SU-DHL-6 (cell line): ENCODE results near the gene COX5A.

Source experiments
- EZH2phosphoT487 ChIP-seq: fragments of 200-600 bp; sonication (generic), shearing (Covaris generic); conservative IDR thresholded peaks from 2 replicates; pipeline ENCODE4 v1.6.1; 2018; ENCODE audit warnings: mild to moderate bottlenecking, antibody characterized with exemption, low read length, moderate library complexity, mixed read lengths
- TF ChIP-seq, protein P1 (sequence below): fragments of 200-600 bp; sonication (generic); IDR thresholded peaks from one replicate; pipeline ENCODE4 v1.5.1; 2017; ENCODE audit warnings: antibody characterized with exemption, mild to moderate bottlenecking, low read length, moderate library complexity; ENCODE audit not compliant: insufficient read depth, poor library complexity, severe bottlenecking

- TF ChIP-seq, protein P1, sequence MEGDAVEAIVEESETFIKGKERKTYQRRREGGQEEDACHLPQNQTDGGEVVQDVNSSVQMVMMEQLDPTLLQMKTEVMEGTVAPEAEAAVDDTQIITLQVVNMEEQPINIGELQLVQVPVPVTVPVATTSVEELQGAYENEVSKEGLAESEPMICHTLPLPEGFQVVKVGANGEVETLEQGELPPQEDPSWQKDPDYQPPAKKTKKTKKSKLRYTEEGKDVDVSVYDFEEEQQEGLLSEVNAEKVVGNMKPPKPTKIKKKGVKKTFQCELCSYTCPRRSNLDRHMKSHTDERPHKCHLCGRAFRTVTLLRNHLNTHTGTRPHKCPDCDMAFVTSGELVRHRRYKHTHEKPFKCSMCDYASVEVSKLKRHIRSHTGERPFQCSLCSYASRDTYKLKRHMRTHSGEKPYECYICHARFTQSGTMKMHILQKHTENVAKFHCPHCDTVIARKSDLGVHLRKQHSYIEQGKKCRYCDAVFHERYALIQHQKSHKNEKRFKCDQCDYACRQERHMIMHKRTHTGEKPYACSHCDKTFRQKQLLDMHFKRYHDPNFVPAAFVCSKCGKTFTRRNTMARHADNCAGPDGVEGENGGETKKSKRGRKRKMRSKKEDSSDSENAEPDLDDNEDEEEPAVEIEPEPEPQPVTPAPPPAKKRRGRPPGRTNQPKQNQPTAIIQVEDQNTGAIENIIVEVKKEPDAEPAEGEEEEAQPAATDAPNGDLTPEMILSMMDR = no peak
- no peak for TF ChIP-seq EZH2phosphoT487
These were observed 25.3 kb upstream of the COX5A start for GRCh38 chr15:74963213-74963612.
